HUES48 (cell line): ENCODE measurements around the gene VAPB.

Source experiments
- H3K27ac ChIP-seq: one replicate; pipeline ENCODE4 v1.7.0; 2013; ENCODE audit warnings: low read depth, low read length, inconsistent platforms
- H3K27me3 ChIP-seq: 2 replicates; pipeline ENCODE4 v1.6.1; 2013; ENCODE audit warnings: mild to moderate bottlenecking, low read length; ENCODE audit not compliant: control insufficient read depth, insufficient read depth
- H3K36me3 ChIP-seq: 2 replicates; pipeline ENCODE4 v1.6.1; 2013; ENCODE audit warnings: low read length; ENCODE audit not compliant: control insufficient read depth, insufficient read depth
- H3K4me1 ChIP-seq: 2 replicates; pipeline ENCODE4 v1.6.1; 2013; ENCODE audit warnings: mild to moderate bottlenecking, low read length; ENCODE audit not compliant: control insufficient read depth, insufficient read depth
- H3K4me3 ChIP-seq: 2 replicates; pipeline ENCODE4 v1.5.1; 2013; ENCODE audit warnings: mild to moderate bottlenecking, low read depth, low read length
- H3K9ac ChIP-seq: 2 replicates; pipeline ENCODE4 v1.6.1; 2013; ENCODE audit warnings: mild to moderate bottlenecking, low read depth, low read length, moderate library complexity
- H3K9me3 ChIP-seq: 2 replicates; pipeline ENCODE4 v1.6.1; 2013; ENCODE audit warnings: low read length; ENCODE audit not compliant: control insufficient read depth, insufficient read depth

The VAPB gene

GRCh38 chr20:58486207-58486606 lies 97.2 kb downstream of the VAPB start:
- peaks cover 9% of the 10 kb centered on the region; the same call in 1 of the 2 replicates for H3K4me1 ChIP-seq
- no peaks in the 10 kb centered on the region for H3K36me3 ChIP-seq
- H3K4me3 ChIP-seq, result no peak overlapping the region
- H3K27me3 ChIP-seq, result no peaks in the 10 kb centered on the region
- H3K9me3 ChIP-seq, result peaks cover 9% of the 10 kb centered on the region
- no peak overlapping the region for H3K9ac ChIP-seq
- H3K27ac ChIP-seq, result no peak overlapping the region

GRCh38 chr20:58492074-58492718 lies 103.2 kb downstream of the VAPB start:
- no peaks in the 10 kb centered on the region for H3K27me3 ChIP-seq
- no peak overlapping the region for H3K4me3 ChIP-seq
- H3K9ac ChIP-seq, result no peak overlapping the region
- no peaks in the 10 kb centered on the region for H3K9me3 ChIP-seq
- H3K4me1 ChIP-seq, result no peaks in the 10 kb centered on the region
- H3K36me3 ChIP-seq, result no peaks in the 10 kb centered on the region
- H3K27ac ChIP-seq, result no peak overlapping the region

- Histone ChIP-seq H3K4me1 (no peaks in the 10 kb centered on the region), H3K36me3 (no peaks in the 10 kb centered on the region), H3K4me3 (no peak overlapping the region), H3K27me3 (no peaks in the 10 kb centered on the region), H3K27ac (no peak overlapping the region), H3K9ac (no peak overlapping the region), H3K9me3 (no peaks in the 10 kb centered on the region)
These were observed 103.9 kb downstream of the VAPB start for GRCh38 chr20:58492795-58493524.

- Histone ChIP-seq H3K4me1 (no peaks in the 10 kb centered on the region), H3K9me3 (no peaks in the 10 kb centered on the region), H3K27ac (no peak overlapping the region), H3K9ac (no peak overlapping the region), H3K27me3 (no peaks in the 10 kb centered on the region), H3K4me3 (no peak overlapping the region), H3K36me3 (no peaks in the 10 kb centered on the region)
These were observed 106.0 kb downstream of the VAPB start for GRCh38 chr20:58494923-58495622.

- no peak overlapping the region for H3K9ac ChIP-seq
- no peaks in the 10 kb centered on the region for H3K4me1 ChIP-seq
- H3K27me3 ChIP-seq, result no peaks in the 10 kb centered on the region
- H3K9me3 ChIP-seq, result no peaks in the 10 kb centered on the region
- H3K4me3 ChIP-seq, result no peak overlapping the region
- no peaks in the 10 kb centered on the region for H3K36me3 ChIP-seq
- H3K27ac ChIP-seq, result no peak overlapping the region
These were observed 106.8 kb downstream of the VAPB start for GRCh38 chr20:58495623-58496428.

- Histone ChIP-seq H3K9ac (no peak overlapping the region), H3K4me3 (no peak overlapping the region), H3K36me3 (no peaks in the 10 kb centered on the region), H3K27ac (no peak overlapping the region), H3K4me1 (no peaks in the 10 kb centered on the region), H3K27me3 (no peaks in the 10 kb centered on the region), H3K9me3 (no peaks in the 10 kb centered on the region)
These were observed 107.4 kb downstream of the VAPB start for GRCh38 chr20:58496429-58496769.

GRCh38 chr20:58497076-58497641 lies 108.1 kb downstream of the VAPB start:
- no peaks in the 10 kb centered on the region for H3K9me3 ChIP-seq
- H3K27me3 ChIP-seq, result no peaks in the 10 kb centered on the region
- H3K27ac ChIP-seq, result no peak overlapping the region
- no peak overlapping the region for H3K4me3 ChIP-seq
- no peaks in the 10 kb centered on the region for H3K36me3 ChIP-seq
- no peak overlapping the region for H3K9ac ChIP-seq
- H3K4me1 ChIP-seq, result no peaks in the 10 kb centered on the region

GRCh38 chr20:58497724-58498469 lies 108.9 kb downstream of the VAPB start:
- Histone ChIP-seq H3K27me3 (no peaks in the 10 kb centered on the region), H3K9me3 (no peaks in the 10 kb centered on the region), H3K9ac (no peak overlapping the region), H3K36me3 (no peaks in the 10 kb centered on the region), H3K4me3 (no peak overlapping the region), H3K27ac (no peak overlapping the region), H3K4me1 (no peaks in the 10 kb centered on the region)

GRCh38 chr20:58498470-58499068 lies 109.5 kb downstream of the VAPB start:
- Histone ChIP-seq H3K4me1 (no peaks in the 10 kb centered on the region), H3K4me3 (no peak overlapping the region), H3K27ac (no peak overlapping the region), H3K9me3 (no peaks in the 10 kb centered on the region), H3K9ac (no peak overlapping the region), H3K27me3 (no peaks in the 10 kb centered on the region), H3K36me3 (no peaks in the 10 kb centered on the region)

- Histone ChIP-seq H3K36me3 (no peaks in the 10 kb centered on the region), H3K4me3 (no peak overlapping the region), H3K27me3 (no peaks in the 10 kb centered on the region), H3K9ac (no peak overlapping the region), H3K4me1 (no peaks in the 10 kb centered on the region), H3K27ac (no peak overlapping the region), H3K9me3 (peaks cover 9% of the 10 kb centered on the region; the same call in 1 of the 2 replicates)
These were observed 111.2 kb downstream of the VAPB start for GRCh38 chr20:58500256-58500655.
